ENCODE measurements around the gene MYRIP.

MYRIP gene

DNA sequence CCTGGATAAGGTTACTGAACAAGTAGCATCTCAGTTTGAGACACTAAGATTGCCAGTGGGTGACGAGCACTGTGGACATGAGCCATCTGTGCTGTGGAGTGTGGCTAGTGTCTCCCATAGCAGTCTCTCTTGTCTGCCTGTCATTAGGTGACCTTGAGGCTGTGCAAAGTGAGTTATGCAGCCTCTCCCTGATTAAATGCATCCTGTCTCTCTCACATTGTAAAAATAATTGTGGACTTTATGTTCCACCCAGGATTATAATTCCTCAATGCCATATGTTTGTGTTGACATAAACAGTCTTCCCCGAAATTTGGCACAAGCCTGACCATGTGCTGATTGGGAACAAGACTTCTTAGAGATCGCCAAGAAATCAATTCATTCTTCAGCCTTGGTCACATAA lies 168.9 kb downstream of the MYRIP start:
- H3K36me3 Mint-ChIP-seq (ENCODE audit: low read depth): no peaks in the 10 kb centered on the region
- H3K4me3 Mint-ChIP-seq: no peak overlapping the region
- no peaks in the 10 kb centered on the region for H3K9me3 Mint-ChIP-seq
- intact Hi-C loops (cut with micrococcal nuclease): no loop called here
- no peaks in the 10 kb centered on the region for H3K27me3 Mint-ChIP-seq
- H3K4me1 Mint-ChIP-seq (ENCODE audit: low read depth): no peaks in the 10 kb centered on the region
- no peak overlapping the region for H3K27ac Mint-ChIP-seq

DNA sequence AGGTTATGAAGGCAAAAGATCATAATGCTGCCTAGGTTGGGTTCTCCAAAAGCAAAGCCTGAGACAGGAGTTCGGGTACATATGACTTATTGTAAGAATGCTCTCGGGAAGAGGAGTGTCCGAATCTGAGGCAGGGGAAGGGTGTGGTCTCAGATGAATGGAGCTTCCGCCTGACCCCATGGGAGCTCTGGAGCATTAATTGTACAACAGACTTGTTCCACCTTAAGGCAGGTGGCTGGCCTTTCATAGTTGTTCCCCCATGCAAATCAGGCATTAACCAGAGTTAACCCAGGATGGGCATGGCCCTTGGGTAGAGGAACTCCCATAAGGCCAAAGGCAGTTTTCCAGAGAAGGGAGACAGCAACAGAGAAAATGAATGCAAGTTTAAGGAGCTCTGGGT lies 170.6 kb downstream of the MYRIP start:
- no peak overlapping the region for H3K27ac Mint-ChIP-seq
- no peaks in the 10 kb centered on the region for H3K36me3 Mint-ChIP-seq (ENCODE audit: low read depth)

DNA sequence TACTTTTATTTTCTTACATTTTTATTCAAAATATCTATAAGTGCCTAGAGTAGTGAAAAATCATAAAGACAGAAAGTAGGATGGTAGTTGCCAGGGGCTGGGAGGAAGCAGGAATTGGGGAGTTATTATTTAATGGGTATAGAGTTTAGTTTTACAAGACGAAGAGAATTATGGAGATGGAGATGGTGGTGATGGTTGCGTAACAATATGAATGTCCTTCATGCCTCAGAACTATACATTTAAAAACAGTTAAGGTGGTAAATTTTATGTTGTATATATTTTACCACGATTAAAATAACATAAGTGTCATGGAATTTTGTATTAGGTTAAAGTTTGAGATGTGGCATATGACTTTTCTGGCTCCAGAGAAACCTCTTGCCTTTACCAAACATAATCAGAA lies 171.4 kb downstream of the MYRIP start:
- Mint-ChIP-seq H3K27me3 (no peaks in the 10 kb centered on the region), H3K36me3 (ENCODE audit: low read depth) (no peaks in the 10 kb centered on the region), H3K27ac (no peak overlapping the region), H3K4me1 (ENCODE audit: low read depth) (no peaks in the 10 kb centered on the region), H3K4me3 (no peak overlapping the region), H3K9me3 (no peaks in the 10 kb centered on the region)
- intact Hi-C loops (cut with micrococcal nuclease): no loop called here

More for the DNA sequence above, 170.6 kb downstream of the MYRIP start:
- Mint-ChIP-seq H3K9me3 (no peaks in the 10 kb centered on the region), H3K27me3 (no peaks in the 10 kb centered on the region), H3K4me3 (no peak overlapping the region), H3K4me1 (ENCODE audit: low read depth) (no peaks in the 10 kb centered on the region)
- intact Hi-C loops (cut with micrococcal nuclease): no loop called here

DNA sequence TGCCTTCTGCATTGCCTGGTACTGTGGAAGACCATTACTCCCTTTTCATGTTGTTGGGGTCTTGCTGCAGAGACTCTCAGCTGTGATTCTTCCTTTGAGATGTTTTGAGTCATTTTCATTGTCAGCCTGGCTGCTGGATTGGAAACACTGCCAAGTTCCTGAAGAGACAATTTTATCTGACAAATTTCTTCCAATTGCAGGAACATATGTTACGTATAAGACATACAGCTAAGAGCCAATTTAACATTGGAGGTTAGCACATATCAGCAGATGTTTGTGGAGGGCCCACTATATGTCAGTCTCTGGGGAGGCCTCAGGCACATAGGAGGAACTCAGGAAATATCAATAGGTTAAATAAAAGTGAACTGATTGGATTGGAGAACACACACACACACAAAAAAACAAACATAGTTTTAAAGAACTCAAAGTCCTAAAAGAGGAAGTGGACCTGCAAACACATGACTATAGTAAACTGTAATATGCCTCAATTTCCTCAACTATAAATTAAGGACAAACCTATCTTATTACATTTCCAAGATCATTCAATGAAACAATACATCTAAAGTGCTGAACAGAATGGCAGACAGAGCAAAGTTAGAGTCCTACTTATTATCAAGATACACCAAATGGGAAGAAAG lies 172.3 kb downstream of the MYRIP start:
- intact Hi-C loops (cut with micrococcal nuclease): no loop called here
- Mint-ChIP-seq H3K4me1 (ENCODE audit: low read depth) (no peaks in the 10 kb centered on the region), H3K9me3 (no peaks in the 10 kb centered on the region), H3K27me3 (no peaks in the 10 kb centered on the region), H3K27ac (no peak overlapping the region), H3K36me3 (ENCODE audit: low read depth) (no peaks in the 10 kb centered on the region), H3K4me3 (no peak overlapping the region)

DNA sequence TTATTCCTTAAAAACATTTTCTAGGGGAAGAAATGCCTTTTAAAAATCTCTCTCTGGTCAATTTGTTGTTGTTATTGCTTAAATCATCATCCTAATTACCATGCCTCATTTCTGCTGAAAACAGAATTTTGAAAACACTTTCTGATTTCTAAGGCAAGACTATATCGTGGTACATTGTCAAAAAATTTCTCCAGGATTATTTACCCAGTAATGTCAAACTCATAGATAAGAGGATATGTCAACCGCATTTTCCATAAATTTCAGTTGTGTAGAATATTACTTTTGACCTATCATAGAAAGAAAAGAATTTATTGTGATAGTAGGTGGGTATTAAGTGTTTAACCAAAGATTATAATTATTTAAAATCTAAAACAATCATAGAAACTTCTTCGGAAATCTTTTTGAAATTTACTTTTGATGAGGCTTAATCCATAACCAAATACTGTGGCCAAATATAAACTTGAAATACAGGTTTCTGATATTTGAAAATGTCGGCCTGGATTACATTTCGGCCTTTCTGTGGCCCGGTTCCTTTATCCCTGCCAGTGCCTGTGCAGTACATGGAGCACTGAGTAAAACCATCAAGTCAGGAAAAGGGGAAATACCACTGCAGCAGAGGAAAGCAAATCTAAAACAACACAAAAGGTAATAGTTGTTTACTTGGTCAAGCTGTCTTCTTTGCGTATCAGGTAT lies 173.4 kb downstream of the MYRIP start:
- intact Hi-C loops (cut with micrococcal nuclease): no loop called here
- Mint-ChIP-seq H3K4me3 (no peak overlapping the region), H3K9me3 (no peaks in the 10 kb centered on the region), H3K4me1 (ENCODE audit: low read depth) (no peaks in the 10 kb centered on the region), H3K27ac (no peak overlapping the region), H3K27me3 (no peaks in the 10 kb centered on the region), H3K36me3 (ENCODE audit: low read depth) (no peaks in the 10 kb centered on the region)

DNA sequence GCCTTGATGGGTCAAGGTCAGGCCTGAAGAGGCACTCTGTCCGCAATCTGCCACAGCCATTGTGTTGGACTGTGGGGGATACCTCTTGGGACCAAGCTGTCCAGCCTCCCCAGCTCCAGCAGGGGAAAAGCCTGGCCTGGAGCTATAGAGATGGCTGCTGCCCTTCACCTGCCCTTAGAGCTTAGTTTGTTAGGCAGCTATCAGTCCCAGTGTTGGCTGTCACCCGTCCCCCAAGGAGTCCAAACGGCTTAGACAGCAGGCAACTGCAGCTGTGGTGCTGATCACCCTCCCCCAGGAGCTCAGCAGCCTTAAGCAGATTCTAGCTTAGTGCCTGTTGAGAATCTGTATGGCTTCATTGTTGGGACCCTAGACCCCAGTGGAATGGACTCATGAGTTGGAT lies 180.3 kb downstream of the MYRIP start:
- Mint-ChIP-seq H3K27me3 (no peaks in the 10 kb centered on the region), H3K36me3 (ENCODE audit: low read depth) (no peaks in the 10 kb centered on the region), H3K27ac (no peak overlapping the region), H3K9me3 (no peaks in the 10 kb centered on the region), H3K4me1 (ENCODE audit: low read depth) (no peaks in the 10 kb centered on the region), H3K4me3 (no peak overlapping the region)
- intact Hi-C loops (cut with micrococcal nuclease): loop anchor here (5.0 kb wide), 2 partner anchors 282 to 447 kb away; no protein-coding TSS in a partner anchor

DNA sequence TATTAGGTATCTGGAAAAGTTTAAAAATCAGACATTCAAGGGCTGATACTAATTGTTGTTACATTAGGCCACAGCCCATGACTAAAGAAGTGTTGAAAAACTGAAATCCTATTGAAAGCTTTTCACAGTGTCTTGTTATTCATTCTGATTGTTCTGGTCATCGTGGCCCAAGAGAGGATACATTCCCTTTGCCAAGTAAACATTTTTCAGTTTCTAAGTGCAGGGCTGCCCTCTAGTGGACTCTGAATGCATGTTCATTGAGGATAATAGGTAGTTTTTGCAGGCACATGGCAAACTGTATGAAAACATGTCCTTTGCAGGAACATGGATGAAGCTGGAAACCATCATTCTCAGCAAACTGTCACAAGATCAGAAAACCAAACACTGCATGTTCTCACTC lies 181.1 kb downstream of the MYRIP start:
- intact Hi-C loops (cut with micrococcal nuclease): loop anchor here (5.0 kb wide), 2 partner anchors 283 to 448 kb away; no protein-coding TSS in a partner anchor
- H3K27ac Mint-ChIP-seq: no peak overlapping the region

DNA sequence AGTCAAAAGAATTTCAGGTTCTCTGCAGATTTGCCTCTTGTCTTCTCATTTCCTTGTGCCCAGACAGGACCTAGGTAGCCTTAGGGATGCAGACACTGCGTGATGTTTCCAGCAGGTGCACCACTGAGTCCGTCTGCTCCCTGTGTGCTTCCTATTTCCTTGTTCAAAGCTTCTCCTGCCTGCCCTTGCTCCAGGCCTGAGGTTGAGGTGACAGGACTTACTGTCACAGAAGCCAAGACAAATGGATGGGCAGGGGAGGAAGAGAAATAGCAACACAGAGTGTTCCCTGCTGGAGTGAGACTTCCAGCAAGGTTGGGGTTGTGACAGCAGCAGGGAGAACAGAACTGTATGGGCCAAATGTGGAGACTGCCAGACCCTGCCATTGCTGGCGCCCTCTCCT lies 199.4 kb downstream of the MYRIP start:
- no peaks in the 10 kb centered on the region for H3K4me1 Mint-ChIP-seq (ENCODE audit: low read depth)
- no peaks in the 10 kb centered on the region for H3K9me3 Mint-ChIP-seq
- H3K27ac Mint-ChIP-seq: no peak overlapping the region
- intact Hi-C loops (cut with micrococcal nuclease): no loop called here
- H3K36me3 Mint-ChIP-seq (ENCODE audit: low read depth): no peaks in the 10 kb centered on the region
- no peak overlapping the region for H3K4me3 Mint-ChIP-seq
- H3K27me3 Mint-ChIP-seq: no peaks in the 10 kb centered on the region

More for the DNA sequence above, 181.1 kb downstream of the MYRIP start:
- Mint-ChIP-seq H3K36me3 (ENCODE audit: low read depth) (no peaks in the 10 kb centered on the region), H3K4me3 (no peak overlapping the region), H3K9me3 (peaks cover 8% of the 10 kb centered on the region), H3K4me1 (ENCODE audit: low read depth) (no peaks in the 10 kb centered on the region), H3K27me3 (no peaks in the 10 kb centered on the region)

DNA sequence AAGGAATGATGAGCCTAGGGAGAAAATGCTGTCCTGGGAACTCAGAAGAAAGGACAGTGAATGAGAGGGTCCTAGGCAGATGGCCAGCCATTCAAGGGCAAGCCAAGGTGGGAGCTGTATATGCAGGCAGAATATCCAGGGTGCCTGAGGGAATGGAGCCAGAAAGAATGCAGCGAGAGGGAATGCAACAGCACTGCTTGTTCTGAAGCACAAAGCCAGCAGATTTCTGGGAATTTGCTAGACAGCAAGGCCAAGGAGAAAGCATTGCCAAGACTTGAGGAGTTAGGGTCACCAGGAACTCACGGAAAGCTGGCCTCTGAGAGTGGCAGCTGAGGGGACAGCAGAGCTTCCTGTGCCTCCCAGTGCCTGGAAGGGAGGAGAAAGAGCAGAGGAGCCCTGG lies 200.6 kb downstream of the MYRIP start:
- no peak overlapping the region for H3K27ac Mint-ChIP-seq
- intact Hi-C loops (cut with micrococcal nuclease): no loop called here
- no peaks in the 10 kb centered on the region for H3K27me3 Mint-ChIP-seq
- no peak overlapping the region for H3K4me3 Mint-ChIP-seq
- H3K9me3 Mint-ChIP-seq: no peaks in the 10 kb centered on the region
- H3K36me3 Mint-ChIP-seq (ENCODE audit: low read depth): no peaks in the 10 kb centered on the region
- H3K4me1 Mint-ChIP-seq (ENCODE audit: low read depth): no peaks in the 10 kb centered on the region

DNA sequence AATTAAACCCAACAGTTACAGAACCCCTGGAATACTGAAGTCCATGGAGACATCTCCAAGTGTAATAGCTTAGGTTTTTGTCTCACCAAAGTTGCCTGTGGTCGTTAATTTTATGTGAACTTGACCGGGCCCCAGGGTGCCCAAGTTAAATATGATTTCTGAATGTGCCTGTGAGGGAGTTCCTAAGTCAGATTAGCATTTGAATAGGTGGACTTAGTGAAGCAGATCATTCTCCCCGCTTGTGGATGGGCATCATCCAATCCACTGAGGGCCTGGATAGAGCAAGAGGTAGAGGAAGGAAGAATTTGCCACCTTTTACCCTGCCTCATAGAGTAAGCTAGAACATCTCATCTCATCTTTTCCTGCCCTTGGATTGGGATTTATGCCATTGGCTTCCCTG lies 203.0 kb downstream of the MYRIP start:
- no peaks in the 10 kb centered on the region for H3K27me3 Mint-ChIP-seq
- H3K4me3 Mint-ChIP-seq: no peak overlapping the region
- intact Hi-C loops (cut with micrococcal nuclease): no loop called here
- H3K9me3 Mint-ChIP-seq: no peaks in the 10 kb centered on the region
- no peaks in the 10 kb centered on the region for H3K36me3 Mint-ChIP-seq (ENCODE audit: low read depth)
- H3K4me1 Mint-ChIP-seq (ENCODE audit: low read depth): no peaks in the 10 kb centered on the region
- H3K27ac Mint-ChIP-seq: no peak overlapping the region

DNA sequence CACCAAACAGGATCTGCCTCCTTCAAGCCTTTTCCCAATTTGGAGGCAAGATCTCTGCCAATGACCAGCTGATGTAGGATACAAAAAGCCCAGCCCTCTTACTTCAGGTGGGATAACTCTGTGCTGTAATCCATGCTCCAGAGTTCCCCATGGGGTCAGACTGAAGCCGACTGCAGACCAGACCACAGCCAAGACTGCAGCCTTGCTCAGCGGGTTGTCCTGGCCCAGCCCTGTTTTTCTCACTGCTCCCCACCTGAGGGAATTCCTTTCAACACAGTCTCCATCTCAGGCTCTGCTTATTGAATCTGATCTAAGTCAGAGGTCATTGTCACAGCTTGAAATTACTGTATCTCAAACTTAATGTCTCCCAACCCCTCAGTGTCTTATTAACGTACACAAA lies 207.0 kb downstream of the MYRIP start:
- no peaks in the 10 kb centered on the region for H3K27me3 Mint-ChIP-seq
- H3K27ac Mint-ChIP-seq: no peak overlapping the region
- H3K4me1 Mint-ChIP-seq (ENCODE audit: low read depth): no peaks in the 10 kb centered on the region

DNA sequence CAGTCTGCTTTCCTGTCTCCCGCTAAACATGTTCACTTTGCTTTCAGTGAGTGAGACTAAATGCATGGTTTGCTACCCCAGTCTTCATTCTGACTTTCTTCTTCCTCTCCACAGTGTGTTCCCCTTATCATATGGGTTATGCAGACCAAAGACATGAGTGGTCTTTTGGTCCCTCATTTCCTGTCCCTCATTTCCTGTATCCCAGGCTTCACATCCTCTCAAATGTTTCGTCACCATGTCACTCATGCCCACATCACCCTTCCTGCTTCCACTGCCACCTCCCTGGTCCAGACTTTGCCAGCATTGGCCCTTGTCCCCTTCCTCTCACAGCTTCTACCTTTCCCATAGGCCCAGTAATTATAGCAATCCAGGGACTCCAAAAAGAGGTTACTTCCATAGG lies 209.0 kb downstream of the MYRIP start:
- peaks cover 12% of the 10 kb centered on the region for H3K9me3 Mint-ChIP-seq
- H3K27ac Mint-ChIP-seq: no peak overlapping the region
- H3K36me3 Mint-ChIP-seq (ENCODE audit: low read depth): no peaks in the 10 kb centered on the region
- no peaks in the 10 kb centered on the region for H3K27me3 Mint-ChIP-seq
- no peak overlapping the region for H3K4me3 Mint-ChIP-seq
- intact Hi-C loops (cut with micrococcal nuclease): no loop called here
- no peaks in the 10 kb centered on the region for H3K4me1 Mint-ChIP-seq (ENCODE audit: low read depth)

More for the DNA sequence above, 207.0 kb downstream of the MYRIP start:
- Mint-ChIP-seq H3K36me3 (ENCODE audit: low read depth) (no peaks in the 10 kb centered on the region), H3K4me3 (no peak overlapping the region), H3K9me3 (no peaks in the 10 kb centered on the region)
- intact Hi-C loops (cut with micrococcal nuclease): no loop called here

DNA sequence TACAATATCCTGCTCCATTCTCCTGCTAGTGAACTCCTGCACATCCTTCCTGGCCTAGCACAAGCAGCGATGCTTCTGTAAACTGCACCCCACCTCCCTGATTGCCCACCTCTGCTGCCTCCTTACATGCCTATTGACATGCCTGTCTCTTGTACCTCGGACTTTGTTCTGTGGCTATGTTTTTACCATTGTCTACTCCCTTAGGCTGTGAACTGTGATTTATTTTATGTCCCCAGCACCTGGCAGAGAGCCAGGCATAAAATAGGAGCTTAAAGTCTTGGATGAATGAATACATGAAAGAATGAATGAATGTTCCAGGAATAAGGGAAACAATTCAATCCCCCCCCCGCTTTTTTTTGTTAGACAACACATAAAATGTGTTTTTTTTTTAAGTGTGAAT lies 210.0 kb downstream of the MYRIP start:
- no peaks in the 10 kb centered on the region for H3K27me3 Mint-ChIP-seq
- no peaks in the 10 kb centered on the region for H3K36me3 Mint-ChIP-seq (ENCODE audit: low read depth)
- no peak overlapping the region for H3K4me3 Mint-ChIP-seq
- intact Hi-C loops (cut with micrococcal nuclease): no loop called here
- no peaks in the 10 kb centered on the region for H3K4me1 Mint-ChIP-seq (ENCODE audit: low read depth)
- H3K27ac Mint-ChIP-seq: no peak overlapping the region
- peaks cover 19% of the 10 kb centered on the region for H3K9me3 Mint-ChIP-seq

DNA sequence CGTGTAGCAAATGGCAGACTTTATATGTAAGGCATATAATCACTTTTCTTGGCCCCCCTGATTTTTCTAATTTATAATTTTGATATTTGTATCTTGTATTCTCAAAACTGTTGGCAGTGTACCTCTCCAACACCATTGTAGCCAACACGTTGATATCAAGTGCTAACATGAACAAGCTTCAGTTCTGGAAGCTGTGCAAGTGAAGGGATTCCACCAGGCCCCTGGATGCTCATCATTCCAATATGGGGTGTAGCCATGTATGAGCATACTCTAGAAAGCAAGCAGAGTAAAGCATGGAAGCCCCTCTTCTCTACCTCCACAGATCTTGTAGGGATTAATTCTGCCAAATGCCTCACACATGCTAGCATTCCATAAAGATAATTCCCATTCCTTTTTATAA lies 211.3 kb downstream of the MYRIP start:
- intact Hi-C loops (cut with micrococcal nuclease): no loop called here
- Mint-ChIP-seq H3K4me1 (ENCODE audit: low read depth) (no peaks in the 10 kb centered on the region), H3K36me3 (ENCODE audit: low read depth) (no peaks in the 10 kb centered on the region), H3K4me3 (no peak overlapping the region), H3K27ac (no peak overlapping the region), H3K27me3 (no peaks in the 10 kb centered on the region), H3K9me3 (peaks cover 28% of the 10 kb centered on the region)

DNA sequence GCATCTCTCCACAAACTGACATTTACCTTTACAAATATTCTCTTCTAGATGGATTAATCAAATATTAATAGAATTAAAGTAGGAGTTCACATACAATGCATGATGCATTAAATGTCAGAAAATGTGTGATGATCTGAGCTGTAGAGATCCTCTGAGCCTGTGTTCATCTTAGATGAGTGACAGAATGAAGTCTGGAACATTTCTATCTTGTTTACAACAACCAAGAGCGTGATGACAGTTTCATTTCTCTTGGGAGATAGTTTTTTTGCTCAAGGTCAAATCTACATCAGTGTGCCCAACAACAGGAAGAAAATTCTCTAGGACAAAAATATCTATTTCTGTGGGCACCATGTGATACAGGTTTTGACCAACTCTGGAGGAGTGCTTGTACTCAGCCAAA lies 211.9 kb downstream of the MYRIP start:
- Mint-ChIP-seq H3K36me3 (ENCODE audit: low read depth) (no peaks in the 10 kb centered on the region), H3K27ac (no peak overlapping the region), H3K4me1 (ENCODE audit: low read depth) (no peaks in the 10 kb centered on the region), H3K27me3 (no peaks in the 10 kb centered on the region), H3K9me3 (peaks cover 34% of the 10 kb centered on the region), H3K4me3 (no peak overlapping the region)
- intact Hi-C loops (cut with micrococcal nuclease): no loop called here
